Breast epithelium (tissue), 4 donors: Measurements from ENCODE around the gene HTT. TPM values are rescaled to one million over a fixed set of nuclear protein-coding genes. Genes with fewer than 3 reads are reported as not detected.
A peak's percentile ranks its signal among the peaks of the same experiment; 100 is the strongest.

Experiments used
- DNase-seq, 2 donors: peaks; one replicate each; pipeline ENCODE4 v3.0.0-alpha.2; 2019; ENCODE audit warnings: low spot score in 2 of 2
- H3K27ac ChIP-seq, 2 donors: fragments of 200-600 bp; sonication (generic) in 1 of 2; one replicate each; pipeline ENCODE4 v1.5.1; 2016 to 2019; ENCODE audit warnings: mild to moderate bottlenecking in 1 of 2
- H3K27me3 ChIP-seq, 2 donors: fragments of 200-600 bp; sonication (generic) in 1 of 2; one replicate each; pipeline versions ENCODE4 v1.5.1 to v1.6.0; 2017 to 2019; ENCODE audit warnings: control low read depth in 1 of 2, mild to moderate bottlenecking in 1 of 2
- H3K36me3 ChIP-seq: fragments of 200-600 bp; one replicate; pipeline ENCODE4 v1.5.1; 2019
- H3K4me1 ChIP-seq, 2 donors: fragments of 200-600 bp; sonication (generic); one replicate each; pipeline ENCODE4 v1.5.1; 2016 to 2019; ENCODE audit warnings: control low read depth in 1 of 2
- H3K4me3 ChIP-seq, 3 donors: fragments of 200-600 bp; sonication (generic); 1 replicate in 2 of 3; 2 replicates in 1 of 3; pipeline ENCODE4 v1.5.1; 2016 to 2019; ENCODE audit warnings: mild to moderate bottlenecking in 3 of 3, moderate library complexity in 2 of 3
- H3K9me3 ChIP-seq, 2 donors: fragments of 200-600 bp; sonication (generic) in 1 of 2; one replicate each; pipeline ENCODE4 v1.5.1; 2016 to 2019; ENCODE audit warnings: control low read depth in 1 of 2
- POLR2A ChIP-seq: fragments of 450-650 bp; IDR thresholded peaks from one replicate; pipeline ENCODE4 v1.6.1; 2016; ENCODE audit warnings: antibody characterized with exemption, mild to moderate bottlenecking, moderate library complexity
- POLR2AphosphoS5 ChIP-seq, 3 donors: sonication (generic); formaldehyde crosslinking; IDR thresholded peaks; one replicate each; pipeline ENCODE4 v1.6.1; 2017; ENCODE audit warnings: antibody characterized with exemption in 3 of 3
- intact Hi-C: fragments of 100-400 bp; cut with DNase I; formaldehyde crosslinking; loops from one replicate; pipeline ENCODE4 v1.15.1; 2023; ENCODE audit warnings: low total_unique reads
- total RNA-seq, 3 donors: library from RNA; depleted of rRNA; stranded (reverse); fragments of >200 nt; gene quantifications; one replicate each; pipeline ENCODE4 v1.1.0, GENCODE V29; 2016
- TF ChIP-seq, protein P1 (sequence below), 3 donors: fragments of 450-650 bp; IDR thresholded peaks; one replicate each; pipeline ENCODE4 v1.5.1; 2016 to 2017; ENCODE audit warnings: antibody characterized with exemption in 3 of 3, mild to moderate bottlenecking in 3 of 3, moderate library complexity in 3 of 3

HTT gene
- total RNA-seq, 3 donors from 2014 or later, result 53.8 to 71.1 (median 55.1) TPM

DNA sequence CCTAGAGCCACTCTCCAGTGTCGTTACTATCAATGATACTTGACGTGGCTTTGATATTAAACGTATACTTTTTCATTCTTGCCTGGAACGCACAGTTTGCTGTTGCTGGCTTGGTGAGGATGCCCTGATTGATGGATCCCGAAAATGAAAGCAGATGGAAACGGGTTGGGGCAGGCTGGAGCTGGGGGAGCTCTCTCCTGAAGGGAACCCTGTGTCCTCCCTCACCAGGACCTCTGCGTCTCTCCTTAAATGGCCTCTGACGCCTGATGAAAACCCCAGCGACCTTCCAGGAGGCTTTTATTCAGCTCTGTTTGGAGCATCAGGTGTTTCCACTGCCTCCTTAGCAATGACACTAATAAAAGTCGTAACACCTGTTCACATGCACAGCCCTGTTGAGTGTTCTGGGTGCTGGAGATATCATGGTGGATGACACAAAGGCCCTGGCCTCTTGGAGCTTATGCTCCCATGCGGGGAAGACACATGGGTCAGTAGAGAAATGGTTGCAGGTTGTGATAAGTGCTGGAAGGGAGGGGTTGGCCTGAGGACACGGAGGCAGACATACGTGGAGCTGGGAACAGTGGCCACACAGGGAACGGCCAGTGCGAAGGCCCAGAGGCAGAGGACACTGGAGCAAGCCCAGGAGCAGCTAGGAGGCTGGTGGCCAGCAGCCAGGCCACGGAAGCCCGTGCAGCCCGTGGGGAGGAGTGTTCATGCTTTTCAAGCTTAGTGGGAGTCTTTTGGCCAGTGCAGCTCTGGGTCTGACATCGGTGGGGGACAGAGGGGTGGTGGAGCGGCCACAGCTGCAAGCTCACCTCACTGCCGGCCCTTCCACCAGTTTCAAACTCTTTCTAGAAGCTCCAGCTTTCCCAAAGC lies 182.0 kb downstream of the HTT start:
- H3K4me1 ChIP-seq, result no peaks in the 10 kb centered on the region
- H3K9me3 ChIP-seq, result no peaks in the 10 kb centered on the region
- intact Hi-C loops, result no loop called here
- H3K4me3 ChIP-seq, result no peak overlapping the region
- peak in 1 of 2 donors; percentile 40 for DNase-seq
- TF ChIP-seq POLR2A, result no peak
- no peak for TF ChIP-seq POLR2AphosphoS5 (IDR thresholded peaks at IDR 0.05)
- H3K27me3 ChIP-seq, result no peaks in the 10 kb centered on the region
- H3K36me3 ChIP-seq, result no peaks in the 10 kb centered on the region
- no peak overlapping the region for H3K27ac ChIP-seq

DNA sequence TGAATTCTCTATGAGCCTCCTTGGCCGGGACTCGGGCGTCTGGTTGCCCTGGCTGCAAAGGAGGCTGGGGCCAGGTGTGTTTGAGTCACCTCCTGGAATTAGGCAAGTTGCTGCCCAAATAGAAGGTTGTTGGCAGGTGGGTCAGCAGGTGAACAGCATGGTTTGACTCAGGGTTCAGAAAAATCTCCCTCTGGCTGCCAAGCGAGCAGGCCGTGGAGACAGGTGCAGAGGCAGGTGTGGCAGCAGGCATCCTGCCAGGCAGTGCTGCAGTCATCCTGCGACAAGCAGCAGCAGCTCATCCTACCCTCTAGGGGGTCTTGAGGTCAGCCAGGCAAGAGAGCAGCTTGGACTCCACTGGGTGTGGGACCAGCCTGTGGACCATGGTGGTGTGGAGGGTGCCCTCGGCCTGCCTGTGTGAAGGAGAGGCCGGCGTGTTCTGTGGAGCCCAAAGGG lies 182.6 kb downstream of the HTT start:
- peak in 1 of 2 donors; percentile 30 for DNase-seq

DNA sequence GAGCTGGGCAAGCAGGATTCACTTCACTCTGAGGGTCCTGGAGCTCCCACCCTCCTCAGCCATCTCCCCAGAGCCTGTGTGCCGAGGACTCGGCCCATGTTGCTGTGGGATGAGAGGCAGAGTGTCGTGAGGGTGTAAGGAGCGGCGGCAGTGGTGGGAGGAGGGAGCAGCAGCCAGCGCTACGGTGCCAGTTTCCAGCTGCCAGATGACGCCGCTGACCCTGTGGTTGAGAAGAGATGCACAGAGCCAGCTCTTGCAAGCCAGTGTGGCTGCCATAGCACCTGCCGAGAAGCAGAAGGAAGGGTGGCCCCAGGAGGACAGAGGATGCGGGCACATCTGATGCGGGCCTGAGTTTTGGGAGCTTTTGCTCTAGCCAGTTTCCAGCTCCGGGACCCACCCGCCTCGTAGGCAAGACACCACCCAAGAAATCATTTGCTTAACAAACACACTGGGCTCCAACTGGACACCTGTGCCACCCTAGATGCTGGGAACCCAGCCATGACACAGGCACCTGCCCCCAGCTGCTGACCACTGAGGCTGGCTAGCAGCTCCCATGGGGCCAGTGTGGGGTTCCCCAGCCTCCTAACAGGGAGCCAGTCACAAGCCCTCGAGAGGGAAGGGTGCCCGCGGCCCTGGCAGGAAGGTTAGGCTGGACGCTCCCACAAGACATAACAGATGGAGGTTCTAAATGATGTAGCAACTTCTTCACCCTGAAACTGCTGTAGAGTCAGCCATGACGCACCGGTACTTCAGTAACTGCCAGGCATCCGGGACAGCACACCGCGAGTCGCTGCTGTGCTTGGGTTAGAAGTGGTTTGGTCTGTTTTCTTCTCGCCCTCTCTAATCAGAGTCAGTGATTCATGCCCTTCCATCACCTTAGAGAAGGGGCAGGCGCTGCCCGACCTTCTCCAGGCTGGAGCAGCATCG lies 183.3 kb downstream of the HTT start:
- no peaks in the 10 kb centered on the region for H3K4me1 ChIP-seq
- H3K4me3 ChIP-seq, result no peak overlapping the region
- DNase-seq, result peak in 1 of 2 donors; percentile 28
- no peaks in the 10 kb centered on the region for H3K27me3 ChIP-seq
- intact Hi-C loops, result no loop called here
- no peak overlapping the region for H3K27ac ChIP-seq
- no peak for TF ChIP-seq POLR2AphosphoS5 (IDR thresholded peaks at IDR 0.05)
- TF ChIP-seq, protein P1, sequence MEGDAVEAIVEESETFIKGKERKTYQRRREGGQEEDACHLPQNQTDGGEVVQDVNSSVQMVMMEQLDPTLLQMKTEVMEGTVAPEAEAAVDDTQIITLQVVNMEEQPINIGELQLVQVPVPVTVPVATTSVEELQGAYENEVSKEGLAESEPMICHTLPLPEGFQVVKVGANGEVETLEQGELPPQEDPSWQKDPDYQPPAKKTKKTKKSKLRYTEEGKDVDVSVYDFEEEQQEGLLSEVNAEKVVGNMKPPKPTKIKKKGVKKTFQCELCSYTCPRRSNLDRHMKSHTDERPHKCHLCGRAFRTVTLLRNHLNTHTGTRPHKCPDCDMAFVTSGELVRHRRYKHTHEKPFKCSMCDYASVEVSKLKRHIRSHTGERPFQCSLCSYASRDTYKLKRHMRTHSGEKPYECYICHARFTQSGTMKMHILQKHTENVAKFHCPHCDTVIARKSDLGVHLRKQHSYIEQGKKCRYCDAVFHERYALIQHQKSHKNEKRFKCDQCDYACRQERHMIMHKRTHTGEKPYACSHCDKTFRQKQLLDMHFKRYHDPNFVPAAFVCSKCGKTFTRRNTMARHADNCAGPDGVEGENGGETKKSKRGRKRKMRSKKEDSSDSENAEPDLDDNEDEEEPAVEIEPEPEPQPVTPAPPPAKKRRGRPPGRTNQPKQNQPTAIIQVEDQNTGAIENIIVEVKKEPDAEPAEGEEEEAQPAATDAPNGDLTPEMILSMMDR (IDR thresholded peaks at IDR 0.05), result no peak
- no peak for TF ChIP-seq POLR2A
- H3K36me3 ChIP-seq, result no peaks in the 10 kb centered on the region
- H3K9me3 ChIP-seq, result no peaks in the 10 kb centered on the region

More for the DNA sequence above, 182.6 kb downstream of the HTT start:
- Histone ChIP-seq H3K36me3 (no peaks in the 10 kb centered on the region), H3K4me1 (no peaks in the 10 kb centered on the region), H3K9me3 (no peaks in the 10 kb centered on the region), H3K27ac (no peak overlapping the region), H3K27me3 (no peaks in the 10 kb centered on the region), H3K4me3 (no peak overlapping the region)
- TF ChIP-seq POLR2AphosphoS5 (IDR thresholded peaks at IDR 0.05) (no peak), POLR2A (no peak)
- TF ChIP-seq, protein P1 (IDR thresholded peaks at IDR 0.05), result no peak
- intact Hi-C loops, result no loop called here

DNA sequence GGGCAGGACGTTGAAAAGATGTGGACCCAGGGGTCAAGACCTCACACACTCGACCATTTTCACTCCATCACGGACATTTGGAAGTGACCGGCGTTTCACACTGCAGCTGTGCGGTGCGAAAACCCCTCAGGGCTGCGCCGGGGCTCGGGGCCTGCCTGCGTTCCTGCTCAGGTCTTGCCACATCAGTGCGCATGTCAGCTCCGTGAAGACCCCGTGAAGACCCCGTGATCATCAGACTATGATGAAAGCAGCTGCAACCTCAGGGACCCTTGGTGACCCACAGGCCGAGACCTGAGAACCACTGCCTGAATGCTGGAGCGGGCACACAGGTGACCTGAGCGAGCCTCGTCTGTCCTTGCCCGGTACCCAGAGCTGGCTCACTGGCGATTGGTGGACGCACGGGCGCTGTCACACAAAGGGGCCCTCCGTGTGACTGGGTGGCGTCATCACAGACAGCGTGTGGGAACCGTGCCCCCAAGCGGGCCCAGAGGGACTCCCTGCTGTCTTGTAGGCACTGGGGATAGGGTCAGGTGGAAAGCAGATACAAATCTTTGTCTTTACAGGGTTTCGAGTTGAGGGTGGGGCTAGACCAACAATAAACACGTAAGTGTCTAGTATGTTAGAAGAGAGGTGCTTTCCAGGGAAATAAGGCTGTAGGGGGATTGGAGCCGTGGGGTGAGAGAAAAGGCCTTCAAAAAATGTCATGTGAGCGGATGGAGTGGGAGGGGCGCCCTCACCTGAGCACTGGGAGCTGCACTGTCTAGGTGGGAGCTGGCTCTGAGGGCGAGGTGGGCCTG lies 187.1 kb downstream of the HTT start:
- Histone ChIP-seq H3K4me3 (no peak overlapping the region), H3K27ac (no peak overlapping the region), H3K4me1 (no peaks in the 10 kb centered on the region), H3K27me3 (no peaks in the 10 kb centered on the region), H3K36me3 (no peaks in the 10 kb centered on the region), H3K9me3 (no peaks in the 10 kb centered on the region)
- intact Hi-C loops, result no loop called here
- DNase-seq, result peak in 1 of 2 donors; percentile 36
- TF ChIP-seq, protein P1 (IDR thresholded peaks at IDR 0.05), result no peak
- TF ChIP-seq POLR2A, result no peak
- TF ChIP-seq POLR2AphosphoS5 (IDR thresholded peaks at IDR 0.05), result no peak
